ENCODE data around the gene MACROH2A2. TPM values are rescaled to one million over a fixed set of nuclear protein-coding genes. Genes with fewer than 3 reads are reported as not detected.
A peak's percentile ranks its signal among the peaks of the same experiment; 100 is the strongest.
"Not testable (repeated sequence)": the region's sequence is repeated elsewhere in the genome, so short reads cannot be mapped to it uniquely, and the experiment has no call there.

Gene MACROH2A2
- total and polyA plus RNA-seq, 7 experiments from 2014 or later, result 3.1 to 6.0 (median 4.2) TPM

DNA sequence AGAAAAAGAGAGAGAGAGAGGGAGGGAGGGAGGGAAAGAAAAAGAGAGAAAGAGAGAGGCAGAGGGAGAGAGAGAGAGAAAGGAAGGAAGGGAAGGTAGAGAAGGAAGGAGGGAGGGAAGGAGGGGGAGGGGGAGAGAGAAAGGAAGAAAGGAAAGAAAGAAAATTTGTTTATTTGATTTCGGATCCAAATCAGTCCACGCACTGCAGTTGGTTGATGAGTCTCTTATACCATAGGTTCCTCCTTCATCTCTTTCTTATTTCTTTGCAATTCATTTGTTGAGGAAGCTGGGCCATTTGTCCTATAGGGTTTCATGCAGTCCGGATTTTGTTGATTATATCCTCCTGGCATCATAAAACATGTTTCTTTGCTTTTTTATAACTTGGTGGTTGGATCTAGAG lies 45.6 kb downstream of the MACROH2A2 start:
- H3K4me1 Mint-ChIP-seq, result peaks cover 10 to 36% (median 28%) of the 10 kb centered on the region in 7 donors
- H3K36me3 Mint-ChIP-seq, result peaks cover 5 to 56% (median 14%) of the 10 kb centered on the region in 5 donors
- Histone ChIP-seq H3K4me3 (ENCODE audit: low read length) (no peak overlapping the region), H3K27ac (ENCODE audit: low read depth, low read length) (no peak overlapping the region), H3K36me3 (ENCODE audit: control insufficient read depth in 2 of 3, insufficient read depth in 3 of 3, low read length in 3 of 3) (peaks cover 7 to 37% (median 9%) of the 10 kb centered on the region in 3 experiments), H3K9me3 (ENCODE audit: control insufficient read depth in 2 of 3, low read length in 3 of 3) (no peaks in the 10 kb centered on the region), H3K4me1 (ENCODE audit: control insufficient read depth in 2 of 2, insufficient read depth in 2 of 2, low read length in 2 of 2) (peaks cover 12 to 13% of the 10 kb centered on the region in 2 donors), H3K27me3 (ENCODE audit: control insufficient read depth in 2 of 2, insufficient read depth in 2 of 2, low read length in 2 of 2) (no peaks in the 10 kb centered on the region)
- intact Hi-C loops (cut with micrococcal nuclease), result no loop called here
- ATAC-seq (no peak), DNase-seq (no peak)
- H3K4me3 Mint-ChIP-seq, result no peak overlapping the region
- H3K9me3 Mint-ChIP-seq, result peaks cover 0 to 5% (median 0%) of the 10 kb centered on the region in 11 donors
- H3K27me3 Mint-ChIP-seq, result no peaks in the 10 kb centered on the region
- ChIA-PET POLR2A (no interaction called here), CTCF (interaction anchor here (0.6 kb wide), 1 partner anchor 49 kb away, joined by 3 read pairs; no protein-coding TSS in a partner anchor)
- peak overlapping the region in 2 of 9 donors; percentile 13 to 74 for H3K27ac Mint-ChIP-seq

DNA sequence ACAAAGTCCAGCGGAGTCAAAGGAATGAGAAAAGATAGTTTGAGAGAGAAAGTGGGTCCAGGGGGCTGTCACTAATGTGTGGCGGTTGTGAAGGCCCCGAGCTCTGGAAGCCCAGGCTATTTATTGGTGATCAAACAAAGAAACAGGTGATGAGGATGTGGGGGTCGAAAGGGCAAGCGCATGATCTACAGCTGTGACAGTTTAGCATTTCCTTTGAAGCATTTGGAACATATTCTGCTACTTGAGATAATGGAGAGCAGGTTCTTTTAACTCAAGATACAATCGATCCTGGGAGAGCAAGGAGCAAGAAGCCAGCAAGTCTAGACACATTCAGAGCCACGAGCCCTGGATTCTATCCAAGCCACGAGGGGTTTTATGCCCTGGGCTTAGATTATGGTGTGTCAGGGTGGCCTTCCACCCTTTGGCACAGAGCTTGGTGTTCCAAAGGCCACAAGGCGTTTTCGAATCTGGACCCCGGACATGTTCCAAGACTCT lies 48.5 kb downstream of the MACROH2A2 start:
- H3K27me3 ChIP-seq (ENCODE audit: control insufficient read depth in 2 of 2, insufficient read depth in 2 of 2, low read length in 2 of 2); H3K4me3 ChIP-seq (ENCODE audit: low read length); H3K27me3 Mint-ChIP-seq; DNase-seq; H3K4me3 Mint-ChIP-seq; H3K4me1 ChIP-seq (ENCODE audit: control insufficient read depth in 2 of 2, insufficient read depth in 2 of 2, low read length in 2 of 2); H3K27ac ChIP-seq (ENCODE audit: low read depth, low read length); H3K9me3 ChIP-seq (ENCODE audit: control insufficient read depth in 2 of 3, low read length in 3 of 3); intact Hi-C loops (cut with micrococcal nuclease); POLR2A ChIA-PET; H3K9me3 Mint-ChIP-seq; CTCF ChIA-PET; ATAC-seq: not testable (repeated sequence)
- Mint-ChIP-seq H3K27ac (peak overlapping the region in 1 of 9 donors; percentile 44), H3K36me3 (peaks cover 5 to 47% (median 14%) of the 10 kb centered on the region in 5 donors), H3K4me1 (peaks cover 2 to 12% (median 9%) of the 10 kb centered on the region in 7 donors)
- H3K36me3 ChIP-seq (ENCODE audit: control insufficient read depth in 2 of 3, insufficient read depth in 3 of 3, low read length in 3 of 3), result peaks cover 7 to 47% (median 8%) of the 10 kb centered on the region in 3 experiments

DNA sequence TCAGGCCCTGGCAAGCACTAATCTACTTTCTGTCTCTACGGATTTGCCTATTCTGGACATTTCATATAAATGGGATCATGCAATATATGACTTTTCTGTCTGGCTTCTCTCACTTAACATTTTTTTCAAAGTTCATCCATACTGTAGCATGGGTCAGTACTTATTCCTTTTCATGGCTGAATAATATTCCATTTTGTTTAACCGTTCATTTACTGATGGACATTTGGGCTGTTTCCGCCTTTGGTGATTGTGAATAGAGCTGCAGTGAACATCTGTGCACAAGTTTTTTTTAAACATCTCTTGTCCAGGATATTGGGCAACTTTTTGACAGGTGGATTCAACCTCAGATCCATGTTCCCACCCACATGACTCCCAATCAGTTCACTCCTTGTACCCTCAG lies 49.0 kb downstream of the MACROH2A2 start:
- H3K36me3 ChIP-seq (ENCODE audit: control insufficient read depth in 2 of 3, insufficient read depth in 3 of 3, low read length in 3 of 3), result peaks cover 3 to 51% (median 7%) of the 10 kb centered on the region in 3 experiments
- ATAC-seq (no peak), DNase-seq (no peak)
- H3K4me1 ChIP-seq (ENCODE audit: control insufficient read depth in 2 of 2, insufficient read depth in 2 of 2, low read length in 2 of 2), result no peaks in the 10 kb centered on the region
- no peak overlapping the region for H3K27ac ChIP-seq (ENCODE audit: low read depth, low read length)
- Mint-ChIP-seq H3K36me3 (peaks cover 5 to 45% (median 14%) of the 10 kb centered on the region in 5 donors), H3K4me3 (peak overlapping the region in 1 of 10 donors; percentile 3), H3K9me3 (peaks cover 0 to 2% (median 0%) of the 10 kb centered on the region in 11 donors), H3K27me3 (no peaks in the 10 kb centered on the region), H3K27ac (peak overlapping the region in 1 of 9 donors; percentile 12), H3K4me1 (peaks cover 0 to 8% (median 4%) of the 10 kb centered on the region in 7 donors)
- H3K27me3 ChIP-seq (ENCODE audit: control insufficient read depth in 2 of 2, insufficient read depth in 2 of 2, low read length in 2 of 2), result no peaks in the 10 kb centered on the region
- no peaks in the 10 kb centered on the region for H3K9me3 ChIP-seq (ENCODE audit: control insufficient read depth in 2 of 3, low read length in 3 of 3)
- ChIA-PET POLR2A (no interaction called here), CTCF (no interaction called here)
- intact Hi-C loops (cut with micrococcal nuclease), result no loop called here
- no peak overlapping the region for H3K4me3 ChIP-seq (ENCODE audit: low read length)

DNA sequence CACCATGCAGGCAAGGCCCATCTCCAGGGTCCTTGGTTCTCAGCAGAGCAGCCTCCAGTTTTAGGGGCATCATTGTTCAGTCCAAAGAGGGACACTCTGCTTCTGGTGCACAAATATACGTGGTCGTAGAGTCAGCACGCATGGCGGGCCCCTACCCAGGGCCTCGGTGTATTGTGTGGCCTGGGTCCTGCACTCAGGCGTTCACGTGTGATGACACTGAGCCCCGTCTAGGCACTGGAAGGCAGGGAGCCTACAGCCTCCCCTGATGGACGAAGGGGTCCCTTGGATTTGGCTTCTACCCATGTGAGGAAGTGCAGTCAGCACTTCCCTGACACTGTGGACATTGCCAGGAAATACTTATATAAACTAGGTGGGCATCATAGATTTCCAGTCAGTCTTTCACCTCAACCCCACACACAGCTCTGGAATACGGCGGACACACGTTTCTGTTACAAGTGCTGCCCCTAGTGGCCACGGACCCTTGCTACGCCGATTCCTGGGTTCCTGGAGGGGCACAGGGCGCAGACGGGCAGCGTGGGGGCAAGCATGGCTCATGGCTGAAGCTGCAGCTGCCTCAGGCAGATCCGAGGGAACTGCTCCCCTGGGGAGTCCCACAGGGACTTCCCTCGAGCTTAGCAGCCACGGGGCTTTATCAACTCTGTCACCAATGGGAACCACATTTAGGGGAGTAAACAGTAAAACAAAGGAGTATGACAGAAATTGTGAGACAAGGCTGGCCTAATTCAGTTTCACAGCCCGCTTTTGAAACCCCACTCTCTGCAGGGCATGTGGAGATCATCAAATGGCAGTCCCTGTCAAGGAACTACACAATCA lies 54.5 kb downstream of the MACROH2A2 start:
- Histone ChIP-seq H3K4me1 (ENCODE audit: control insufficient read depth in 2 of 2, insufficient read depth in 2 of 2, low read length in 2 of 2) (no peaks in the 10 kb centered on the region), H3K9me3 (ENCODE audit: control insufficient read depth in 2 of 3, low read length in 3 of 3) (no peaks in the 10 kb centered on the region), H3K27me3 (ENCODE audit: control insufficient read depth in 2 of 2, insufficient read depth in 2 of 2, low read length in 2 of 2) (no peaks in the 10 kb centered on the region), H3K4me3 (ENCODE audit: low read length) (no peak overlapping the region), H3K27ac (ENCODE audit: low read depth, low read length) (no peak overlapping the region), H3K36me3 (ENCODE audit: control insufficient read depth in 2 of 3, insufficient read depth in 3 of 3, low read length in 3 of 3) (peaks cover 0 to 49% (median 0%) of the 10 kb centered on the region in 3 experiments)
- Mint-ChIP-seq H3K4me3 (no peak overlapping the region), H3K27me3 (no peaks in the 10 kb centered on the region), H3K27ac (peak overlapping the region in 2 of 9 donors; percentile 2 to 15), H3K36me3 (peaks cover 0 to 28% (median 1%) of the 10 kb centered on the region in 5 donors), H3K4me1 (peaks cover 0 to 9% (median 0%) of the 10 kb centered on the region in 7 donors), H3K9me3 (no peaks in the 10 kb centered on the region)
- no peak for ATAC-seq
- CTCF ChIA-PET, result interaction anchor here (1.2 to 1.6 kb wide), 2 partner anchors 12 to 38 kb away, joined by 3 read pairs; no protein-coding TSS in a partner anchor
- DNase-seq, result no peak
- POLR2A ChIA-PET, result interaction anchor here (0.8 kb wide), 1 partner anchor 11 kb away, joined by 3 read pairs; no protein-coding TSS in a partner anchor
- intact Hi-C loops (cut with micrococcal nuclease), result no loop called here

DNA sequence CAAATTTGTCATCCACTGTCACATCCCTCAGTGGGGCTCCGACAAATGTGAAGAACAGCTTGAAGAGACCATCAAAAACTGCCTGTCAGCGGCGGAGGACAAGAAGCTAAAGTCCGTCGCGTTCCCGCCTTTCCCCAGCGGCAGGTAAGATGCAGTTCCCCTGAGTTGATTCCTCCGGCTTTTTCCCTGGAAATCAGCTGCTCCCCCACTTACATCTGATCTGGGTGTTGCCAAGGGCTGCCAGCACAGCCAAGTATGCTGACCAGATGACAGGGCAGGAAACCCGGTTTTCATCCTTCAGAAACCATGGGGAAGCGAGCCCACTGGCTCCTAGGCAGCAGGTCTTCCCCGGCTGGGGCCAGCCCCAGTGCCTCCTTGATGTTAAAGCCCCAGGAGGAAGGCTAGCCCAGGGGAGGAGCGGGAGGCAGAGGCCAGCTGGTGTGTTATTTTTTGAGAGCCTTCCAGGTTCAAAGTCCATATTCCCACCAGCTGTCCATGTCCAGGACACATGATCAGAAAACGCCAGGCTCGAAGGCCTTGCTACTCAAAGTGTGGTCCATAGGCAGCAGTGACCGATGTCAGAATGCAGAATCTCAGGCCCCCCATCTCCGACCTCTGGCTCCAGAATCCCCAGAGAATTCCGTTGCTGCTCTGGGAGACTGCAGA lies 56.6 kb downstream of the MACROH2A2 start:
- DNase-seq (no peak), ATAC-seq (no peak)
- peaks cover 0 to 10% (median 0%) of the 10 kb centered on the region in 7 donors for H3K4me1 Mint-ChIP-seq
- no peaks in the 10 kb centered on the region for H3K4me1 ChIP-seq (ENCODE audit: control insufficient read depth in 2 of 2, insufficient read depth in 2 of 2, low read length in 2 of 2)
- H3K4me3 ChIP-seq (ENCODE audit: low read length), result no peak overlapping the region
- no peak overlapping the region for H3K27ac ChIP-seq (ENCODE audit: low read depth, low read length)
- POLR2A ChIA-PET, result interaction anchor here (1.3 kb wide), 1 partner anchor 17 kb away, joined by 4 read pairs; no protein-coding TSS in a partner anchor
- CTCF ChIA-PET, result interaction anchor here (0.7 kb wide), 1 partner anchor 15 kb away, joined by 3 read pairs; no protein-coding TSS in a partner anchor
- peaks cover 0 to 62% (median 4%) of the 10 kb centered on the region in 3 experiments for H3K36me3 ChIP-seq (ENCODE audit: control insufficient read depth in 2 of 3, insufficient read depth in 3 of 3, low read length in 3 of 3)
- no peaks in the 10 kb centered on the region for H3K27me3 Mint-ChIP-seq
- peak overlapping the region in 2 of 9 donors; percentile 25 to 59 for H3K27ac Mint-ChIP-seq
- intact Hi-C loops (cut with micrococcal nuclease), result no loop called here
- H3K9me3 ChIP-seq (ENCODE audit: control insufficient read depth in 2 of 3, low read length in 3 of 3), result no peaks in the 10 kb centered on the region
- peaks cover 0 to 33% (median 5%) of the 10 kb centered on the region in 5 donors for H3K36me3 Mint-ChIP-seq
- no peak overlapping the region for H3K4me3 Mint-ChIP-seq
- no peaks in the 10 kb centered on the region for H3K27me3 ChIP-seq (ENCODE audit: control insufficient read depth in 2 of 2, insufficient read depth in 2 of 2, low read length in 2 of 2)
- no peaks in the 10 kb centered on the region for H3K9me3 Mint-ChIP-seq

DNA sequence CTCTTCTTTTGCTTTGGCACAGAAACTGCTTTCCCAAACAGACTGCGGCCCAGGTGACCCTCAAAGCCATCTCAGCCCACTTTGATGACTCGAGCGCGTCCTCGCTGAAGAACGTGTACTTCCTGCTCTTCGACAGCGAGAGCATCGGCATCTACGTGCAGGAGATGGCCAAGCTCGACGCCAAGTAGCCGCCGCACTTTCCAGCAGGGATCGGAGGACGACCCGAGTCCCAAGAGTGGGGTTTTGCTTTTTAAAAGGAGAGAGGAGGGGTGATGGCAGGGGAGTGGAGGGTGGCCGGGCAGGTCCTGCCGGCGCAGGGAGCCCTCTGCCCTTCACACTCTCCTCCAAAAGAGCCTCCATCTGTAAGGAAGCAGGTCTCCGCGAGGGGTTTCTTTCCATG lies 58.9 kb downstream of the MACROH2A2 start:
- Histone ChIP-seq H3K4me1 (ENCODE audit: control insufficient read depth in 2 of 2, insufficient read depth in 2 of 2, low read length in 2 of 2) (peaks cover 0 to 6% of the 10 kb centered on the region in 2 donors), H3K27me3 (ENCODE audit: control insufficient read depth in 2 of 2, insufficient read depth in 2 of 2, low read length in 2 of 2) (no peaks in the 10 kb centered on the region), H3K36me3 (ENCODE audit: control insufficient read depth in 2 of 3, insufficient read depth in 3 of 3, low read length in 3 of 3) (peaks cover 0 to 53% (median 4%) of the 10 kb centered on the region in 3 experiments), H3K9me3 (ENCODE audit: control insufficient read depth in 2 of 3, low read length in 3 of 3) (no peaks in the 10 kb centered on the region), H3K4me3 (ENCODE audit: low read length) (no peak overlapping the region), H3K27ac (ENCODE audit: low read depth, low read length) (no peak overlapping the region)
- POLR2A ChIA-PET, result no interaction called here
- CTCF ChIA-PET, result no interaction called here
- peaks cover 4 to 10% (median 5%) of the 10 kb centered on the region in 7 donors for H3K4me1 Mint-ChIP-seq
- no peaks in the 10 kb centered on the region for H3K9me3 Mint-ChIP-seq
- intact Hi-C loops (cut with micrococcal nuclease), result no loop called here
- no peak overlapping the region for H3K4me3 Mint-ChIP-seq
- H3K36me3 Mint-ChIP-seq, result peaks cover 0 to 37% (median 5%) of the 10 kb centered on the region in 5 donors
- peak overlapping the region in 2 of 9 donors; percentile 20 to 49 for H3K27ac Mint-ChIP-seq
- ATAC-seq (no peak), DNase-seq (no peak)
- H3K27me3 Mint-ChIP-seq, result no peaks in the 10 kb centered on the region
